ENCODE results near the gene PUSL1. TPM values are rescaled to one million over a fixed set of nuclear protein-coding genes. Genes with fewer than 3 reads are reported as not detected.
A peak's percentile ranks its signal among the peaks of the same experiment; 100 is the strongest.

Gene PUSL1
- total and polyA plus RNA-seq, 2 of the 13 experiments (the other 11 are each of a cell fraction or from before 2014, with no cell fraction given), result 8.3 to 22.2 TPM

- TF ChIP-seq ZNF552 (CRISPR knock-in tag; IDR thresholded peaks at IDR 0.05; ENCODE audit: borderline replicate concordance) (peak; percentile 71), TFAP4 (IDR thresholded peaks at IDR 0.05; ENCODE audit: borderline replicate concordance, low read depth) (peak; percentile 50; the same call in 1 of the 2 replicates), ZNF850 (CRISPR knock-in tag; conservative IDR thresholded peaks at IDR 0.05) (no peak), ZNF761 (CRISPR knock-in tag; conservative IDR thresholded peaks at IDR 0.05) (peak; percentile 90), FOXA3 (CRISPR knock-in tag; IDR thresholded peaks at IDR 0.05) (no peak), ETV6 (CRISPR knock-in tag; conservative IDR thresholded peaks at IDR 0.05) (no peak), SRSF9 (IDR thresholded peaks at IDR 0.05; ENCODE audit: borderline replicate concordance, insufficient read depth, low read depth, low read length, poor library complexity, severe bottlenecking) (no peak), ERF (CRISPR knock-in tag; IDR thresholded peaks at IDR 0.05) (peak; percentile 45), U2AF2 (IDR thresholded peaks at IDR 0.05; ENCODE audit: low read depth, low read length) (no peak), MIER2 (CRISPR knock-in tag; IDR thresholded peaks at IDR 0.05) (peak; percentile 32; the same call in 1 of the 2 replicates), ZNF251 (CRISPR knock-in tag; IDR thresholded peaks at IDR 0.05) (no peak), BRCA1 (CRISPR knock-in tag; IDR thresholded peaks at IDR 0.05) (0 out of 2 replicates have a peak, but pooled peaks have one; percentile 38), ZNF10 (CRISPR knock-in tag; IDR thresholded peaks at IDR 0.05; ENCODE audit: borderline replicate concordance, low read depth) (no peak), ZNF510 (CRISPR knock-in tag; IDR thresholded peaks at IDR 0.05; ENCODE audit: low read depth) (no peak), ZBTB10 (CRISPR knock-in tag; IDR thresholded peaks at IDR 0.05; ENCODE audit: borderline replicate concordance) (peak; percentile 90), ZNF883 (CRISPR knock-in tag; IDR thresholded peaks at IDR 0.05; ENCODE audit: not compliant biosample characterization) (peak; percentile 52), NR2C2 (CRISPR knock-in tag; IDR thresholded peaks at IDR 0.05; ENCODE audit: borderline replicate concordance) (peak; percentile 68), KLF11 (CRISPR knock-in tag; IDR thresholded peaks at IDR 0.05) (no peak), NFAT5 (CRISPR knock-in tag; IDR thresholded peaks at IDR 0.05) (0 out of 2 replicates have a peak, but pooled peaks have one; percentile 36)
These were observed 26.7 kb upstream of the PUSL1 start (continued) for GRCh38 chr1:1281533-1282321.

All from HepG2 (cell line).